Lung (tissue), 12 donors: ENCODE measurements around the gene GATB. TPM values are rescaled to one million over a fixed set of nuclear protein-coding genes. Genes with fewer than 3 reads are reported as not detected.

Source experiments
- ATAC-seq: fragments of 200-7000 bp; cut with Tn5 transposase; one replicate; pipeline ENCODE4 v1.9.1; 2020; ENCODE audit warnings: moderate number of reproducible peaks; ENCODE audit not compliant: insufficient read depth, low FRiP score
- DNase-seq, 3 donors: peaks; one replicate each; pipeline ENCODE4 v3.0.0-alpha.2; 2013 to 2017
- H3K27ac ChIP-seq, 2 donors: one replicate each; pipeline ENCODE4 v1.5.1; 2013; ENCODE audit warnings: mild to moderate bottlenecking in 2 of 2, moderate library complexity in 2 of 2, control low read depth in 1 of 2, inconsistent platforms in 1 of 2, low read depth in 1 of 2, low read length in 1 of 2
- H3K27me3 ChIP-seq, 3 donors: one replicate each; pipeline ENCODE4 v1.5.1; 2013; ENCODE audit warnings: low read length in 2 of 3; ENCODE audit not compliant: control insufficient read depth in 3 of 3, insufficient read depth in 3 of 3
- H3K36me3 ChIP-seq, 4 donors: one replicate each; pipeline ENCODE4 v1.5.1; 2013; ENCODE audit warnings: low read length in 4 of 4, mild to moderate bottlenecking in 1 of 4, moderate library complexity in 1 of 4; ENCODE audit not compliant: control insufficient read depth in 4 of 4, insufficient read depth in 4 of 4
- H3K4me1 ChIP-seq, 5 donors: one replicate each; pipeline ENCODE4 v1.5.1; 2013; ENCODE audit warnings: low read length in 5 of 5, mild to moderate bottlenecking in 2 of 5, moderate library complexity in 1 of 5; ENCODE audit not compliant: control insufficient read depth in 5 of 5, insufficient read depth in 5 of 5
- H3K4me3 ChIP-seq: one replicate; pipeline ENCODE4 v1.5.1; 2013; ENCODE audit warnings: mild to moderate bottlenecking, control low read depth, moderate library complexity
- H3K9ac ChIP-seq, 2 donors: one replicate each; pipeline ENCODE4 v1.5.1; 2013; ENCODE audit warnings: low read length in 2 of 2, control low read depth in 1 of 2; ENCODE audit not compliant: insufficient read depth in 1 of 2
- H3K9me3 ChIP-seq, 4 donors: one replicate each; pipeline ENCODE4 v1.5.1; 2013; ENCODE audit warnings: low read length in 3 of 4, mild to moderate bottlenecking in 1 of 4, moderate library complexity in 1 of 4; ENCODE audit not compliant: control insufficient read depth in 4 of 4, insufficient read depth in 3 of 4
- CTCF ChIP-seq: IDR thresholded peaks from 2 replicates; pipeline ENCODE4 v1.5.1; 2012; ENCODE audit warnings: mild to moderate bottlenecking; ENCODE audit errors: control extremely low read depth, extremely low read depth
- WGBS, 2 donors: extraction: QIAGEN DNeasy Blood & Tissue Kit; methylation state at CpG; one replicate each; pipeline ENCODE4 v1.1.7; 2013; 5-methylcytosine and 5-hydroxymethylcytosine counted together
- polyA plus RNA-seq, 2 donors: library from polyadenylated mRNA; stranded (reverse); fragments of 200-250 nt; gene quantifications; one replicate each; pipeline ENCODE4 v1.2.1, GENCODE V29; 2013
- total RNA-seq, 2 donors: library from RNA; depleted of rRNA in 1 of 2; stranded (reverse); fragments of >200 nt in 1 of 2; gene quantifications; one replicate each; pipeline ENCODE4 v1.2.1, GENCODE V29; 2014 to 2021
- donor health status: control.
- donor health status: control.
- donor health status: Bipolar disorder and iron deficiency.
- donor health status: healthy.
- donor health status: DM: yes; HTN: yes; CAD: no.

The GATB gene
- total and polyA plus RNA-seq, 4 donors: 11.0 to 18.4 (median 15.6) TPM

- TF ChIP-seq CTCF: no peak
- no peak for DNase-seq
- no peak for ATAC-seq
- Histone ChIP-seq H3K27ac (peak overlapping the region in 1 of 2 donors; percentile 62), H3K9me3 (no peaks in the 10 kb centered on the region), H3K4me3 (no peak overlapping the region), H3K27me3 (no peaks in the 10 kb centered on the region), H3K36me3 (peaks cover 0 to 8% (median 1%) of the 10 kb centered on the region in 4 donors), H3K4me1 (peaks cover 0 to 5% (median 0%) of the 10 kb centered on the region in 5 donors), H3K9ac (no peak overlapping the region)
- WGBS, 2 donors: 78 to 91% methylated on average over 8 of the region's 8 CpGs
These were observed 40.9 kb downstream of the GATB start for GRCh38 chr4:151719956-151720334.

- Histone ChIP-seq H3K4me1 (peaks cover 0 to 5% (median 0%) of the 10 kb centered on the region in 5 donors), H3K9me3 (no peaks in the 10 kb centered on the region), H3K27me3 (no peaks in the 10 kb centered on the region), H3K9ac (no peak overlapping the region), H3K36me3 (peaks cover 0 to 8% (median 1%) of the 10 kb centered on the region in 4 donors), H3K4me3 (no peak overlapping the region), H3K27ac (peak overlapping the region; percentile 8 to 62)
- WGBS, 2 donors: 84 to 87% methylated on average over 19 of the region's 19 CpGs
- DNase-seq: no peak
- no peak for TF ChIP-seq CTCF
- ATAC-seq: no peak
These were observed 41.5 kb downstream of the GATB start for GRCh38 chr4:151718984-151719955.

GRCh38 chr4:151717909-151718628 is 42.7 kb downstream of the GATB start:
- 88 to 90% methylated on average over 10 of the region's 10 CpGs for WGBS, 2 donors
- Histone ChIP-seq H3K4me3 (no peak overlapping the region), H3K27me3 (no peaks in the 10 kb centered on the region), H3K27ac (no peak overlapping the region), H3K4me1 (peaks cover 0 to 5% (median 0%) of the 10 kb centered on the region in 5 donors), H3K36me3 (peaks cover 0 to 8% (median 1%) of the 10 kb centered on the region in 4 donors), H3K9me3 (no peaks in the 10 kb centered on the region), H3K9ac (no peak overlapping the region)
- ATAC-seq (no peak), DNase-seq (no peak)
- TF ChIP-seq CTCF: no peak
